ENCODE data around the gene FBLN7.

- no peak for TF ChIP-seq POLR2A (IDR thresholded peaks at IDR 0.05)
- TF ChIP-seq CTCF (IDR thresholded peaks at IDR 0.05), result no peak
These were observed 27.1 kb downstream of the FBLN7 start for GRCh38 chr2:112165296-112165695.
